Measurements from ENCODE around the gene NUDT15.

DNA sequence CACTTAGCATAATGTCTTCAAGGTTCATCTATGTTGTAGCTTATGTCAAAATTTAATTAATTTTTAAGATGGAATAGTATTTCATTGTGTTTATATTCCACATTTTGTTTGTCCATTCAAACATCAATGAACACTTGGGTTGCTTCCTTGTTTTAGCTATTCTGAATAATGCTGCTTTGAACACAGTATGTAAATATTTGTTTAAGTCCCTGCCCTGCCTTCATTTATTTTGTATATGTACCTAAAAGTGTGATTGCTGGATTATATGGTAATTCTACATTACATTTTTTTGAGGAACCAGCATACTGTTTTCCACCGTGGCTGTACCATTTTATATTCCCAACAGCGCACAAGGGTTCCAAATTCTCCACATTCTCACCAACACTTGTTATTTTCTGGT is 18.9 kb upstream of the NUDT15 start:
- TF ChIP-seq, protein P1, sequence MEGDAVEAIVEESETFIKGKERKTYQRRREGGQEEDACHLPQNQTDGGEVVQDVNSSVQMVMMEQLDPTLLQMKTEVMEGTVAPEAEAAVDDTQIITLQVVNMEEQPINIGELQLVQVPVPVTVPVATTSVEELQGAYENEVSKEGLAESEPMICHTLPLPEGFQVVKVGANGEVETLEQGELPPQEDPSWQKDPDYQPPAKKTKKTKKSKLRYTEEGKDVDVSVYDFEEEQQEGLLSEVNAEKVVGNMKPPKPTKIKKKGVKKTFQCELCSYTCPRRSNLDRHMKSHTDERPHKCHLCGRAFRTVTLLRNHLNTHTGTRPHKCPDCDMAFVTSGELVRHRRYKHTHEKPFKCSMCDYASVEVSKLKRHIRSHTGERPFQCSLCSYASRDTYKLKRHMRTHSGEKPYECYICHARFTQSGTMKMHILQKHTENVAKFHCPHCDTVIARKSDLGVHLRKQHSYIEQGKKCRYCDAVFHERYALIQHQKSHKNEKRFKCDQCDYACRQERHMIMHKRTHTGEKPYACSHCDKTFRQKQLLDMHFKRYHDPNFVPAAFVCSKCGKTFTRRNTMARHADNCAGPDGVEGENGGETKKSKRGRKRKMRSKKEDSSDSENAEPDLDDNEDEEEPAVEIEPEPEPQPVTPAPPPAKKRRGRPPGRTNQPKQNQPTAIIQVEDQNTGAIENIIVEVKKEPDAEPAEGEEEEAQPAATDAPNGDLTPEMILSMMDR (IDR thresholded peaks at IDR 0.05; ENCODE audit: low read depth, low read length, poor library complexity, severe bottlenecking) = no peak
- no peak for TF ChIP-seq EZH2phosphoT487 (IDR thresholded peaks at IDR 0.05; ENCODE audit: borderline replicate concordance, low read length)
